Measurements from ENCODE around the gene SLC15A1. TPM values are rescaled to one million over a fixed set of nuclear protein-coding genes. Genes with fewer than 3 reads are reported as not detected.

Gene SLC15A1
- total RNA-seq, 1 donor from 2014 or later, result 8.9 TPM

DNA sequence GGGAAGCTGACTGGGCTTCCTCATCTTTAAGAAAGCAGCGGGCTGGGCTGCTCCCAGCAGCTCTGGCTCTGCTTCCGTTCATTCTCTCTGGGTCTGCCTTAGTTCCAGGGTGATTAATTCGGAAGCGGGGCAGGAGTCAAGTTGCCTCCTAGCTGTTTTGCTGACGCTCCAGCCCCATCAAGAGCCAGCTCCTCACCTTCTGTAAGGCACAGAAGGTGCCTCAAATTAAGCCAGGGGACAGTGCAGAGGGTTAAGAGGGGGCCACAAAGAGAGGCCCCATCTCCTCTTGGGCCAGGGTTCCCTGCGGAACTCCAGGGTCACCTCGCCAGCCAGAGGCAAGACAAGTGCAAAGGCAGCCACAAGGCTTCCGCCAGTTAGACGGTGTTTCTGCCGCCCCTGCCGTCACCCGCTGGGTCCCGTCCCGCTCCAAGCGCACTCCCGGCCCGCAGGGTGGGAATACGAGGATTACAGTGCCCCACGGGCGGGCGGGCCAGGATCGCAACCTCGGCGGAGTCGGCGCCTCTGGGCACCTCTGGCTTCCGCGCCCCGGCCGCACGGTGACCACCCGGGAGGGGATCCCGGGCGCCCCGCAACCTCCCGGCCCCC, 508 bp downstream of the SLC15A1 start:
- no peak for DNase-seq (ENCODE audit: low spot score)

DNA sequence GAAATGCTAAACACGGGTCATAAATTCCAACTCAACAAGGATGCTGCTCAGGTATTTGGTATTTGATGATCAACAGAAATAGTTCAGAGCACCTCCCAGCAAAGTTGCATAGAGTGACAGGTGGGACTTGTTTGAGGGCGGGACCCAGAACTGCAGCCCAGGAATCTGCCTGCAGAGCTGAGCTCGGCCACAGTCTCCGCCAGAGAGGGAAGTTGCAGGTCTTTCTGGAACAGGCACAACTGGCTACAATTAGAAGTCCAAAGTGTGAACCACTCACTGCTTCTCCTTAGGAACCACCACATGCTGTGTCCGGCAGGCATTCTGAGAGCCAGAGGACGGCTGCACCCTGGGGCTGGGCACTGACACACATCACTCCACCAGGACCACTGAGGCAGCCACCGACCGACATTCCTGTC, 1.1 kb downstream of the SLC15A1 start:
- DNase-seq (ENCODE audit: low spot score), result no peak

DNA sequence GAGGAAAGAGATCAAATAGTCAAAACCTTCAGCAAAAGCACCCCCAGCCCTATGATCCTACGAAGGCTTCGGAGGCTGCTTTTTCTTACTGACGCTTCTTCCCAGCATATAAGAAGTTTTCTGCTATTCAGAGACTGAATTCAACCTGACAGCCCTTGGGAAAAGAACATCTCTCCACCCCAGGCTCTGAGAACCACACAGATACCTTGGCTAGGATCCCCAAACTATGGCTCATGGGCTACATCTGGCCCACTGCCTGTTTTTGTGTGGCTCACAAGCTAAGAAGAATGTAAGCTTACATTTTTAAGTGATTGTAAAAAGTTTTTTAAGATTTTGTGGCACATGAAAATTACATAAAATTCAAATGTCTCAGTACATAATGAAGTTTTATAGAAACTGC, 3.0 kb downstream of the SLC15A1 start:
- no peak for DNase-seq (ENCODE audit: low spot score)

DNA sequence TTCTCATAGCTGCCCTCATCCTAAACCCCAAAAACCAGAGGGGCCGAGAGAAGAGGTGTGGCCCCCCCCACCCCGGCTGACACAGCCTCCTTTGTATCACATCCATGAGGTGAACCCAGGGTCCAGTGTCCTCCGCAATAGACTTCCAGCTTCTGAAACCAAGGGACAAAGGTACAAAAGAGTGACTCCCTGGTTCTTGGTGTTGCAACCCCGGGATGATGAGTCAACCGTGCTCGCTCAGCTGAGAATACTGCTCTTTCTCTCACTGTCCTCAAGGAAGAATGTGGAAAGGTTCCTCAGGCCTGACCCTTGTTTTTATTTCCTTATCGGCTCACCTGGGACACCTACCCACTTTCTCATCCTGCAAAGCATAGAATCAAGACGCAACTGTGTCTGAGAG, 5.5 kb downstream of the SLC15A1 start:
- DNase-seq (ENCODE audit: low spot score), result no peak

DNA sequence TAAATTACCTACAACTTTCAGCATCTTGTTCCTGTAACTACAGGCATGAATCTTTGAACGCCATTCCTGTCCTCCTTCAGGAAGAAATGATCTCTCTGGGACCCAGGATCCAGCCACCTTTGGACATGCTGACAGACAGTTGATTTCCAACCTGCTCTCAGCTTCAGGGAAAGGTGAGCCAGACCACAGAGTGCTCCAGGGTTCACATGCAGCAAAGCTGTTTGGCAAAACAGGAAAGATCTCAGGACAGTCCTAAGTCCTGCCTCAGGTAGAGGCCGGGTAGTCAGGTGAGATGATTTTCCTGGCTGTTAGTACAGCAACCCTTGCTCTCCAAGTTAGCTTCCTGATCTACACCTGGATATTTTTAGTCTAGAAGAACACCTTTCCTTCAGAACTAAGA, 9.1 kb downstream of the SLC15A1 start:
- DNase-seq (ENCODE audit: low spot score), result no peak

DNA sequence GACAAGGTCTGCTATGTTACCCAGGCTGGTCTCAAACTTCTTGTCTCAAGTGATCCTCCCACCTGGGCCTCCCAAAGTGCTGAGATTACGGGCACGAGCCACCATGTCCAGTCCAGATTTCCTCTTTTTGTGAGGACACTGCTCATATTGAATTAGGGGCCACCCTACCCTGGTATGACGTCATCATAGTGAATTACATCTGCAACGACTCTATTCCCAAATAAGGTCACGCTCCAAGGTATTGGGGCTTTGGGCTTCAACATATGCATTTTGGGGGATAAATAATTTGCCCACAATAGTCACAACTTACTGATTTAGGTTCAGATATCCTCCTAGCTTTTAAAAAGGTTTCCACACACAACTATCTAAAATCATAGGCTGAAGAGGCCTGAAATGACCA, 9.5 kb downstream of the SLC15A1 start:
- DNase-seq (ENCODE audit: low spot score), result no peak

DNA sequence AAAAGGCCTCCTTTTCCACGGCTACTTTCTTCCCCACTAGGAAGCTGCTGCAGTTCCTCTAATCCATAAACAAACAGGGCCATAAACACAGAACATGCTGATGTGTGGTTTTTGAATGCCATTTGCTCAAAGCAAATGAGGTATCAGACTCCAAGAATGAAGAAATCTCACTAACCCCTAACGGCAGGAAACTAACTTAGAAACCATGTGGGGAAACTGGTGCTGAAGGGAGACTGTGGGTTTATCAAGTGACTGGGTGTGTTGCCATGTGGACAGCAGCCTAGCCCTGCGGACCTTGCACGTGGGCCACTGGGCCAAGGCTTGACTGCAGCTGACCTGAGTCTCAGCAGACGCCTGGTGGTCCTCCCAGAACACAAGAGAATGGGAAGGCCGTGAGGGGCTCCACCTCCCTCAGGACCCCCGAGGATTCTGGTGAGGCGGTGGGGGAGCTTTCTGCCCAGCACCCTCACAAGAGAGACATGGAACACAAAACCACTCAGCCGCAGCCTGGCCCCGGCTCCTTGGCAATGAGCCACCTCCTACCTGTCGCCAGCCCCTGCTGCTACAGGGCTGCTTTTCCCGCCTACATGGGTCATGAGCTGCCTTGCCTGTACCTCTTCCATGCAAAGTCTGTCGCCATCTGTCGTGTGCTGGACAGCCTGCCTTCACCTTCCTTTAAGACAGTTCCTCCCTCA, 10.6 kb downstream of the SLC15A1 start:
- no peak for DNase-seq (ENCODE audit: low spot score)

DNA sequence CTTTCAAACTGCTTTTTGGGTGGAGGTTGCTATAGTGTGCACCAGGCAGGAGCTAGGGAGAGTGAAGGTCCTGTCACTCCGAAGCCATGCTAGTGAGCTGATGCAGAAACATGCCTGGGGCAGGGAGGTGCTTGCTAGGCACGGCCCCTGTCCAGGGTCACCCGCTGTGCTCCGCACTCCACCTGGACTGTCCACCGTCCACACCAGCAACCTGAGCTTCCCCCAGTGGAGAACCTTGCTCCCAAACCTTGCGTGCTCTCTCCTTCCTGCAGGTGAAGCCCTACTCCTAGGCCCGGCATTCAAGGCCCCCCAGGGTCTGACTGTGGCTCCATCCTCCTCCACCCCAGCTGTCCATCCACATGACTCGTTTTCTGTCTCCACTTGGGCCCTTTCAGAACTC, 12.3 kb downstream of the SLC15A1 start:
- no peak for DNase-seq (ENCODE audit: low spot score)

DNA sequence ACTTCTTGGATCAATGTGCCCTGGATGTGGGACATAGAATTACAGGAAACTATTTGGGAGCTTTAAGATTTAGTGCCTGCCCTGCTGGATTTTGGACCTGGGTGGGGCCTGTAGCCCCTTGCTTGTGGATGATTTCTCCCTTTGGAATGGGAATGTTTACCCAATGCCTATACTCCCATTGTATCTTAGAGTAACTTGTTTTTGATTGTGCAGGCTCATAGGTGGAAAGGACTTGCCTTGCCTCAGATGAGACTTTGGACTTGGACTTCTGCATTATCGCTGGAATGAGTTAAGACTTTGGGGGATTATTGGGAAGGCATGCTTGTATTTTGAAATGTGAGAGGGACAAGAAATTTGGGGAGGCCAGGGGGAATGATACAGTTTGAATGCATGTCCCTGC, 13.5 kb downstream of the SLC15A1 start:
- DNase-seq (ENCODE audit: low spot score), result no peak

DNA sequence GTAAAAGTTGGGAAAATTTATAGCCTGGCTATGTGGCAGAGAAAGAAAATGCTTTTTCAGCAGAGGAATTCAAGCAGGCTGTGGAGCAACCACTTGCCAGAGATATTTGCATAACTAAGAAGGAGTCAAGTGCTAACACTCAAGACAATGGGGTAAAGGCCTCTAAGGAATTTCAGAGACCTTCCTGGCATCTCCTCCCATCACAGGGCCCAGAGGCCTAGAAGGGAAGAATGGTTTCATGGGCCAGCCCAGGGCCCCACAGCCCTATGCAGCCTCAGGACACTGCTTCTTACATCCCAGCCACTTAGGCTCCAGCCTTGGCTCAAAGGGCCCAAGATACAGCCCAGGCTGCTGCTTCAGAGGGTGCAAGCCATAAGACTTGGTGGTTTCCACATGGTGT, 14.3 kb downstream of the SLC15A1 start:
- DNase-seq (ENCODE audit: low spot score), result no peak

DNA sequence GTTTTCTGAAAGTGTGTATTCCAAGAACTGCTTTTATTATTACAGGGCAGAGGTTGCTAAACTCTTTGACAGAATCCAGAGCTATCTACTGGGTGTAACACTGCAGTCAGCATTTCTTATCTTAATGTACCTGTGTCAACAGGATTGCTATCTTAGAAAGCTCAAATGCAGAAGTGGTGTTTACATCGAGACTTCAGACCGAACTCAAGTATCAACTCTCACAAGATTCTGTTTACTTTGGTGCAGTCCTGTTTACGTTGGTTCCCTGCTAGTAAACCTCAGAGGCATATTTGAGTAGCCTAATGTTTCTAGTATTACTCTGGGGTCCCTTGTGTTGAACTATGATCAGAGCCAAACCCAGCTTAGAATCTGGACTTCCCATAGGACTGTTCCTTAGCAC, 20.5 kb downstream of the SLC15A1 start:
- no peak for DNase-seq (ENCODE audit: low spot score)

DNA sequence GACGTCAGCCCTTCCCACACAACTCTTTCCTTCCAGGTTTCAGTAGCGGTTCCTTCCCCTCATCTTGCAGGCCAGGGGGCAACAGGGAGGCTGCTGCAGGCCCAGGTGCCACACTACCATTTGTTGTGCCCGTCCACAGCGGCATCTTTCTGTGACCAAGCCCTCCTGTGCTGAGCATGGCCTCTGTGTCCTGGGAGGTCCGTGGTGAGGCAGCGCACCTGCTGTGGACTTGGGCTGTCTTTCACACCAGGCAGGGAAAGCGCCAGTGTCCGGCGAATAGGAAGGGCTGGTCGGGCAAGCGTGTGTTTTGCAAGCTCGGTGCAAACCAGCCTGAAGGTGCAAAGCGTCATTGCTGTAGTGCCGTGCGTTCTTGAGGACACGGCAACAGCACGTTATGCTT, 21.4 kb downstream of the SLC15A1 start:
- no peak for DNase-seq (ENCODE audit: low spot score)

DNA sequence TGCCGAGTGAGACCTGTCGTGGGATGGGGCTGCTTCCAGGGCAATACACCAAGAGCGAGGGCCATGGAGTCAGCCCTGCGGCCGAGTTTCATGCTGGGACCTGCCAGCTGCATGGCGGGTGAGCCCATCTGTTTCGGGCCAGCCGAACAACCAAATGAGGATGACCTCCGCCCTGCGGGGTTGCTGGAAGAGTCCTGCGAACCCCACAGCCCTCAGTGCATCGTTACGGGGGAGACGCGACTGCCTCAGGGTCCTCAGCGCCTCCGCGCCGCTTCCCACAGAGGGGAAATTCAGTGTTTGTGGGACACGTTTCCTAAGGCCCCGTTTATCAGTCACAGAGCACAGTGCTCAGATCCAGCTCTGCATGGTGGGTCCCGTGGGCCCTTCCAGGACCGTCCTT, 22.0 kb downstream of the SLC15A1 start:
- no peak for DNase-seq (ENCODE audit: low spot score)

DNA sequence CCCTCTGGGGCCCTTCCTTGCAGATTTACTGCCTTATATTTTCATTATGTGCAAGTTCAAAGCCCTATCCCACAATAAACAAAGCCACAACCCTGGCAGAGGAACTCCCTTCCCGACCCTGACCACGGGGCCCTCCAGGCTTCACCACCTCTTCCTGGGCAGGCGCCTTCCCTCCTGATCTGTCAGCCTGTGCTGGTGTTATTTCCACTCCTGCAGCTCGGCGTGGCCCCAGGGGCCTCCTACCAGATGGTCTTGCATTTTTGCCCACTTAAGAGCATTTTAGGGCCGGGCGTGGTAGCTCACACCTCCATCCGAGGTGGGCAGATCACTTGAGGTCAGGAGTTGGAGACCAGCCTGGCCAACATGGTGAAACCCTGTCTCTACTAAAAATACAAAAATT, 22.8 kb downstream of the SLC15A1 start:
- DNase-seq (ENCODE audit: low spot score), result no peak

DNA sequence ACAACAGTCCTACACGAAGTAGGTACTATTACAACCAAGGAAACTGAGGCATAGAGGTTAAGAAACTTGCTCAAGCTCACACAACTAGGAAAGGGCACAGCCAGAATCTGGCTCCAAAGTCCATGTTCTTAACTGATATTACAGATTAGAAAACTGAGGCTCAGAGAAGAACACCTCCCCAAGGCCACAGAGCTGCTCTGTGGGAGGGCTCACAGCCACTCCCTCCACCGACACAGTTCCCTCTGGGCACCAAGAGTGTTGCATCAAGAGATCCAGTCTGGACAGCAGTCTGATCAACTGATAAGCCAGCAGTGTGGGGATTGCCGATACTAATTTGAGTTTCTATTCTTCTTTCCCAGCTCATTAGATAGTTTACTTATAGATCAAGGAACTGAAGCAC, 29.5 kb downstream of the SLC15A1 start:
- DNase-seq (ENCODE audit: low spot score), result no peak

DNA sequence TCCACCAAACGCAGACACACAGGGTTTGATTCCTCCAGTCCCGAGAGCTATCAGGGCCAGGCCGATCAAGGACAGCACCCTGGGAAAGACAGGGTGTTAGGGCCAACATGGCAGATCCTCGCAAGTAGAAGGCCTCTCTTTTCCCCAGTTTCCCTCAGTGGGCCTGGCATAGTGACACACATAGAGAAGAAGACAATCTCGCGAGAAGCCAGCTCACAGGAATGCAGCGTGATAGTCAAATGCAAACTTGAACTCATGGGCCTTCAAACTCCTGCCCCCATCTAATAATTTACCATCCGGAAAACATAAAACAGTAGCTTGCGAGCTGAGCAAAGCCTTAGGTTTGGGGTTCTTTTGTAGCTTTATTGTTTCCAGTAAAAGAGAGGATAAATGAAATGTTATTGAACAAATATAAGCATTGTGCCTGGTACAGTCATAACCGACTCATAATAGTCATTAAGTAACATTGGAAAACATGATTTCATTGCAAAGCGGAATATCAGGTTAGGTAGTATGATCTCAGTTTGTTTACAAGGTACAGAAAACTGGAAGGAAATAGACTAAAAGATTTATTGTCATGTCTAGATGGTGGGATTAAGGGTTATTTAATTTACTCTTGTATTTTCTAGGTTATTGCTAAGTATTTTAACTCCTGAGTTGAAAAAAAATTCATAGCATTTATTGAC, 30.5 kb downstream of the SLC15A1 start:
- DNase-seq (ENCODE audit: low spot score), result no peak

DNA sequence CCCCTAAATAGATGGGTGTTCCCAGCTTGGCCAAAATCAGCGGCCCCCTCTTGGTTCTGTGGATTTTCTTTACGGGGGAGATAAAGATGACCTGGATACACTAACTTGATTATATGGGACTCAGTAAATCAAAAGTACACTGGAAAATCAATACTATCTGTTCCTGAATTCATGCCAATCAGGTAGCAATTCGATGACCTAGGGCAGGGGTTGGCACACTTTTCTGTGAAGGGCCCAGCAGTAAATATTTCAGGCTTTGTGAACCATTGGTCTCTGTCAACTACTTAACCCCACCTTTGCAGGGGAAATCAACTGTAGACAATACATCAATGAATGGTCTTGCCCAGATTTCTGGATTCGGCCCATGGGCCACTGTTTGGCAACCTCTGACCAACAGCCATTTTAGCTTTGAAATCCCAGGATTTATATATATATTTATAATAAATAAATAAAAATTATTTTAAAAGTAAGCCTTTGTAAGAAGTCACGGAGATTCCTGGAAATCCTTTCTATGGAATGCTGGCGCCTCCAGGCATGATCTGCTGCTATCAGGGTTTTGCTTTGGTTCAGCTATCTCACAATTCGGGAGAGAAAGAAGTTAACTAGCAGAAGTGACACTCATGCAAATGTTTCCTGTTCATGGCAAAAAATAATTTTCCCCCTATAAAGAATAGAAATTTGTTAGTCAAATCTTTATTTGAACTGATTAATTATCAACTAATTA, 32.8 kb downstream of the SLC15A1 start:
- DNase-seq (ENCODE audit: low spot score), result no peak

DNA sequence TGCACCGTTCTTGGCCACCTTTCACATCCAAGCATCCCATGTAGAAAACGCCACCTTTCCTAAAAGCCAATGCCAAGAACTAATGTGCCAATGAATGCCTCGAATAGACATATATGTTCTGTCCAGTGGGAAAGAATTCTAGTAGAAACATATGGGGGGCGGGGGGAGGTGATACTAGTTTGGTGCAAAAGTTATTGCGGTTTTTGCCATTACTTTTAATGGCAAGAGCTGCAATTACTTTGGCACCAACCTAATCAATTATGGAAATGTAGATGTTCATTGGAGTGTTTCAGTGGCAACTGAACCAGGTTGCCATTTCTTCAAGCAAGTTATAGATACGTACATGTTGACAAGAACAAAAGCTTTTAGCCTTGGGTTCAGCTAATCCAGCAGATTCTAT, 34.6 kb downstream of the SLC15A1 start:
- no peak for DNase-seq (ENCODE audit: low spot score)

DNA sequence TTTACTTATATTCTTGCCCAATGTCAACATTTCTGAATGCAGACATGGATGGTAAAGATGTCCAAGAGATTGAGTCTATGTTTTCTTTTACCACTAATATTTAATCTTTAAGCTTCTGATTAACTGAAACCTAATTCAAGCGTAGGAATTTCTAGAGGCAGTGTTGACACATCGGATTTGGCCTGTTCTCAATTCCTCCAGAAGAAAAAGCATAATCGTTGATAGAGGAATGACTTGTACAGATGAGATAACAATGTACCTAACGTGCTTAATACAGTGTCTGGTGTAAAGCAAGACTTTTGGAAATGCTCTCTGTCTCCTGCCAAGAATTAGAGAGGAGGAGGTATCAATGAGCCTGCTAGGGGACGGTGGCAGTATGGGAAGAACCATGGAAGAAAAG, 35.2 kb downstream of the SLC15A1 start:
- DNase-seq (ENCODE audit: low spot score), result no peak

DNA sequence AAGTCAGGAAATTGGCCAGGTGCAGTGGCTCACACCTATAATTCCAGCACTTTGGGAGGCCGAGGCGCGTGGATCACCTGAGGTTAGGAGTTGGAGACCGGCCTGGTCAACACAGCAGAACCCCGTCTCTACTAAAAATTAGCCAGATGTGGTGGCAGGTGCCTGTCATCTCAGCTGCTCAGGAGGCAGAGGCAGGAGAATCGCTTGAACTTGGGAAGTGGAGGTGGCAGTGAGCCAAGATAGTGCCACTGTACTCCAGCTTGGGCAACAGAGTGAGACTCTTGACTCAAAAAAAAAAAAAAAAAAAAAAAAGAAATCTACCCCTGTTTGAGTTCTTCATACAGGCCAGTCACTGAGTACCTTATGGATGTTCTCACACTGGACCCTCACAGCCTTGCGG, 42.0 kb downstream of the SLC15A1 start:
- DNase-seq (ENCODE audit: low spot score), result no peak

DNA sequence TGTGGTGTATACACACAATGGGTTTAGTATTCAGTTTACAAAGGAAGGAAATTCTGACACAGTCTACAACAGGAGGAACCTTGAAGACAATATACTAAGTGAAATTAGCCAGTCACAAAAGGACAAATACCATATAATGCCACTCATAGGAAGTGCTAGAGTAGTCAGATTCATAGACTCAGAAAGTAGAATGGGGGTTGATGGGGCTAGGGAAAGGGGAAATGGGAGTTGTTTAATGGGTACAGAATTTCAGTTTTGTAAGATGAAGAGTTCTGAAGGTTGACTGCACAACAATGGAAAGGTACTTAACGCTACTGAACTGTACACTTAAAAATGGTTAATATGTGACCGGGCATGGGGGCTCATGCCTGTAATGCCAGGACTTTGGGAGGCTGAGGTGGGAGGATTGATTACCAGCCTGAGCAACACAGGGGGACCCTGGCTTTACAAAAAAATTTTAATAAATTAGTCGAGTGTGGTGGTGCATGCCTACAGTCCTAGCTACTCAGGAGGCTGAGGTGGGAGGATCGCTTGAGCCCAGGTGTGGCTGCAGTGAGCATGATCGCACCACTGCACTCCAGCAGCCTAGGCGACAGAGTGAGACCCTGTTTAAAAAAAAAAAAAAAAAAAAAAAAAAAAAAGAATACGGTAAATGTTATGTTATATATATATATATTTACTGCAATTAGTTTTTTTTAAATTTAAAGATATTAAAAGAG, 45.0 kb downstream of the SLC15A1 start:
- no peak for DNase-seq (ENCODE audit: low spot score)
